Mucosa of rectum (tissue), 2 donors: Measurements from ENCODE around the gene SNRNP40.

Experiments
- H3K27ac ChIP-seq, 2 donors: one replicate each; pipeline ENCODE4 v1.7.0; 2013; ENCODE audit warnings: inconsistent platforms in 2 of 2, low read depth in 2 of 2, low read length in 2 of 2
- H3K27me3 ChIP-seq, 2 donors: one replicate each; pipeline ENCODE4 v1.7.0; 2013; ENCODE audit warnings: low read length in 2 of 2; ENCODE audit not compliant: control insufficient read depth in 2 of 2, insufficient read depth in 2 of 2
- H3K36me3 ChIP-seq, 2 donors: one replicate each; pipeline ENCODE4 v1.7.0; 2013; ENCODE audit warnings: low read length in 2 of 2; ENCODE audit not compliant: control insufficient read depth in 2 of 2, insufficient read depth in 2 of 2
- H3K4me1 ChIP-seq, 2 donors: one replicate each; pipeline ENCODE4 v1.7.0; 2013; ENCODE audit warnings: low read length in 2 of 2, mild to moderate bottlenecking in 1 of 2; ENCODE audit not compliant: control insufficient read depth in 2 of 2, insufficient read depth in 2 of 2
- H3K4me3 ChIP-seq, 2 donors: one replicate each; pipeline ENCODE4 v1.7.0; 2013; ENCODE audit warnings: low read length in 2 of 2
- H3K9ac ChIP-seq, 2 donors: one replicate each; pipeline ENCODE4 v1.7.0; 2013; ENCODE audit warnings: low read length in 2 of 2, low read depth in 1 of 2, mild to moderate bottlenecking in 1 of 2
- H3K9me3 ChIP-seq, 2 donors: one replicate each; pipeline ENCODE4 v1.7.0; 2013; ENCODE audit warnings: low read length in 2 of 2; ENCODE audit not compliant: control insufficient read depth in 2 of 2
- donor health status: healthy.
- donor health status: Normal muscosa, but diverticular disease.

SNRNP40 gene

GRCh38 chr1:31234870-31235269 lies 61.7 kb downstream of the SNRNP40 start:
- Histone ChIP-seq H3K4me1 (peaks cover 0 to 3% of the 10 kb centered on the region in 2 donors), H3K27ac (no peak overlapping the region), H3K9me3 (no peaks in the 10 kb centered on the region), H3K36me3 (no peaks in the 10 kb centered on the region), H3K27me3 (peaks cover 14 to 21% of the 10 kb centered on the region in 2 donors), H3K9ac (no peak overlapping the region), H3K4me3 (no peak overlapping the region)

DNA sequence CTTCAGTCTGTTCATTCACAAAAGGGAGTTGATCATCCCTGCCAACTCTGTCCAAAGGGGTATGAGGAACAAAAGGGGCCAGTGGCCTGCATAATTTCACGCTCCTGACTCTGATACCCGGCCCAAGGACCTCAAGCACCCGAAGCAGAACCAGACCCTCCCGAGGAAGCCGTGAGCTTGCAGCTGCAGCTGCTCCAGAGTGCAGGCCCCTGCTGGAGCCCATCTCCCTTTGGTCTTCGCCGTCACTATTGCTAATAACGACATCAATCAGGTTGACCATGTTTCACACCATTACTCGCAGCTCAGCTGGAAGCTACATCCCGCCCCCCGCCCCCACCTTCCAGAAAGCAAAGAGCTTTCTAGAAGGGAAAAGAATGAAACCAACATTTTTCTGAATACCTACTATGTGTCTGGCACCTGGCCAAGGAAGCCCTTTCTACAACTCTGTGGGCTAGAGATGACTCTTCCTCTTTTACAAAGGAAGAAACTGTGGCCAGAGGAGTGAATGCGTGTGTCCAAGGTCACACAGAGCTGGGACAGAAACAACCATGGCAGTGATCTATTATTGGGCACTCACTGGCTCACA lies 62.4 kb downstream of the SNRNP40 start:
- H3K9ac ChIP-seq: no peak overlapping the region
- H3K27ac ChIP-seq: no peak overlapping the region
- no peaks in the 10 kb centered on the region for H3K36me3 ChIP-seq
- H3K9me3 ChIP-seq: no peaks in the 10 kb centered on the region
- H3K4me3 ChIP-seq: no peak overlapping the region
- peaks cover 0 to 3% of the 10 kb centered on the region in 2 donors for H3K4me1 ChIP-seq
- peaks cover 14 to 21% of the 10 kb centered on the region in 2 donors for H3K27me3 ChIP-seq

- H3K27me3 ChIP-seq: peaks cover 5 to 9% of the 10 kb centered on the region in 2 donors
- no peaks in the 10 kb centered on the region for H3K9me3 ChIP-seq
- no peak overlapping the region for H3K9ac ChIP-seq
- no peaks in the 10 kb centered on the region for H3K36me3 ChIP-seq
- no peaks in the 10 kb centered on the region for H3K4me1 ChIP-seq
- no peak overlapping the region for H3K4me3 ChIP-seq
- no peak overlapping the region for H3K27ac ChIP-seq
Measured at GRCh38 chr1:31232689-31233088, 63.9 kb downstream of the SNRNP40 start.

GRCh38 chr1:31231802-31232201 lies 64.8 kb downstream of the SNRNP40 start:
- H3K27me3 ChIP-seq: peaks cover 5 to 9% of the 10 kb centered on the region in 2 donors
- no peak overlapping the region for H3K9ac ChIP-seq
- H3K36me3 ChIP-seq: no peaks in the 10 kb centered on the region
- H3K9me3 ChIP-seq: no peaks in the 10 kb centered on the region
- H3K4me3 ChIP-seq: no peak overlapping the region
- H3K27ac ChIP-seq: no peak overlapping the region
- H3K4me1 ChIP-seq: no peaks in the 10 kb centered on the region

- Histone ChIP-seq H3K4me1 (no peaks in the 10 kb centered on the region), H3K36me3 (no peaks in the 10 kb centered on the region), H3K4me3 (no peak overlapping the region), H3K27ac (no peak overlapping the region), H3K9me3 (no peaks in the 10 kb centered on the region), H3K27me3 (no peaks in the 10 kb centered on the region), H3K9ac (no peak overlapping the region)
Measured at GRCh38 chr1:31230378-31230777, 66.2 kb downstream of the SNRNP40 start.

- H3K27ac ChIP-seq: no peak overlapping the region
- H3K27me3 ChIP-seq: no peaks in the 10 kb centered on the region
- no peak overlapping the region for H3K4me3 ChIP-seq
- no peaks in the 10 kb centered on the region for H3K36me3 ChIP-seq
- H3K9ac ChIP-seq: no peak overlapping the region
- H3K9me3 ChIP-seq: no peaks in the 10 kb centered on the region
- peaks cover 0 to 6% of the 10 kb centered on the region in 2 donors for H3K4me1 ChIP-seq
Measured at GRCh38 chr1:31228986-31229385, 67.6 kb downstream of the SNRNP40 start.

GRCh38 chr1:31227891-31228568 lies 68.6 kb downstream of the SNRNP40 start:
- Histone ChIP-seq H3K4me1 (peaks cover 4 to 9% of the 10 kb centered on the region in 2 donors), H3K27ac (no peak overlapping the region), H3K9ac (no peak overlapping the region), H3K36me3 (no peaks in the 10 kb centered on the region), H3K4me3 (no peak overlapping the region), H3K9me3 (no peaks in the 10 kb centered on the region), H3K27me3 (no peaks in the 10 kb centered on the region)

- Histone ChIP-seq H3K36me3 (no peaks in the 10 kb centered on the region), H3K9ac (no peak overlapping the region), H3K27me3 (no peaks in the 10 kb centered on the region), H3K27ac (peak overlapping the region in 1 of 2 donors; percentile 32), H3K4me1 (peaks cover 4 to 9% of the 10 kb centered on the region in 2 donors), H3K9me3 (no peaks in the 10 kb centered on the region), H3K4me3 (no peak overlapping the region)
Measured at GRCh38 chr1:31224068-31224467, 72.5 kb downstream of the SNRNP40 start.

DNA sequence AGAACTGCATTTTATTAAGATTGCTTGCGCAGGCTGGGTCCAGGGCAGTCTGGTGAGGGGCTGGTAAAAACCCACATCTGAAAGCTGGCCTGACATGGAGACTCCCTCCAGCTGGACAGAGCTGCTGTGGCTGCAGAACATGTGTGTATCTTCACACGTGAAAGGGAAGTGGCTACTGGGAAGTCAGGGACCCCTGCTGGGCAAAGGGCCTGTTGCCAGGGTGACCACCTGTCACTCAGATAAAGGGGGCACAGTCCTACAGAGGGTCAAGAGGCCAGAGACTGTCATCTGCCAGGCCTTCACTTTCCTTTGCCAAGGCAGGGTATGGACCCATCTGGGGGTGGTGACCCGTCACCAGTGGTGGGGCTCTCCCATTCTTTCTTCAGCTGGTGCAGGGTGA lies 74.4 kb downstream of the SNRNP40 start:
- no peak overlapping the region for H3K9ac ChIP-seq
- H3K9me3 ChIP-seq: no peaks in the 10 kb centered on the region
- no peaks in the 10 kb centered on the region for H3K27me3 ChIP-seq
- no peak overlapping the region for H3K4me3 ChIP-seq
- H3K27ac ChIP-seq: no peak overlapping the region
- H3K36me3 ChIP-seq: no peaks in the 10 kb centered on the region
- peaks cover 4 to 9% of the 10 kb centered on the region in 2 donors for H3K4me1 ChIP-seq

DNA sequence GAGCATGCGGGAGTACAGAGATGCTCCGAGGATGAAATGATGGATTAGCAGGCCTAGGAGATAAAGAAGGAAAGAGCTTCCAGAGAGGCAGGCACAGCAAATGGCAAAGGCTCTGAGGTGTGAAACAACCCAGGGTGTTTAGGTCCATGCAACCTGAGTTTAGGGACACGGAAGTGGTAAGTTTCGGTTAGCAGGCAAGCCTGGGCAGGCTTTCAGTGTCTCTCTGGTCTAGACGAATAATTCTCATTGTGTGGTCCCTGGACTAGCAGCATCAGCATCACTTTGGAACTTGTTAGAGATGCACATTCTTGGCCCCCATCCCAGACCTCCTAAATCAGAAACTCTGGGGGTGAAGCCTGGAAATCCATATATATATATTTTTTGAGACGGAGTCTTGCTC lies 75.5 kb downstream of the SNRNP40 start:
- H3K27me3 ChIP-seq: no peaks in the 10 kb centered on the region

More for the DNA sequence above, 75.5 kb downstream of the SNRNP40 start:
- no peaks in the 10 kb centered on the region for H3K9me3 ChIP-seq
- peaks cover 4 to 9% of the 10 kb centered on the region in 2 donors for H3K4me1 ChIP-seq
- H3K27ac ChIP-seq: no peak overlapping the region
- no peak overlapping the region for H3K4me3 ChIP-seq
- H3K36me3 ChIP-seq: no peaks in the 10 kb centered on the region
- no peak overlapping the region for H3K9ac ChIP-seq
